ENCODE data around the gene IL15RA.

Gene IL15RA

DNA sequence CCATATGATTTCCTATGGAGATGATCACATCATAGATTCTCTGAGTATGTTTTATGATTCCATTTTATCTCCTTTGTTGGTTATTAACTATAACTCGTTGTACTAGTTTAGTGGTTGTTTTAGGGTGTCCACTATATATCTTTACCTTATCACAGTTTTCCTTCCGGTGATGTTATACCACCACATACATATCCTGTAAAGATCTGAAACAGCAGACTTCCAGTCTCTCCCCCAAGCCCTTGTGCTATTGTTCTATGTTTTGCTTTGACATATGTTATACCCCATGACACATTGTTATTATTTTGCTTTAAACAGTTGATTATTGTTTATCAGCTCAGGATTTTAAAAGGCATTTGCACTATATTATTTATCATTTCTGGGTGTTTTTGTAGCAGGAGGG is 7.3 kb downstream of the IL15RA start:
- TF ChIP-seq SPI1 (IDR thresholded peaks at IDR 0.05; ENCODE audit: borderline replicate concordance, low read depth) (no peak), GABPA (IDR thresholded peaks at IDR 0.05; ENCODE audit: low read depth) (no peak), POLR2AphosphoS5 (IDR thresholded peaks at IDR 0.05; ENCODE audit: low read depth) (no peak), REST (IDR thresholded peaks at IDR 0.05; ENCODE audit: insufficient replicate concordance, low read depth) (no peak)
- TF ChIP-seq, protein P1, sequence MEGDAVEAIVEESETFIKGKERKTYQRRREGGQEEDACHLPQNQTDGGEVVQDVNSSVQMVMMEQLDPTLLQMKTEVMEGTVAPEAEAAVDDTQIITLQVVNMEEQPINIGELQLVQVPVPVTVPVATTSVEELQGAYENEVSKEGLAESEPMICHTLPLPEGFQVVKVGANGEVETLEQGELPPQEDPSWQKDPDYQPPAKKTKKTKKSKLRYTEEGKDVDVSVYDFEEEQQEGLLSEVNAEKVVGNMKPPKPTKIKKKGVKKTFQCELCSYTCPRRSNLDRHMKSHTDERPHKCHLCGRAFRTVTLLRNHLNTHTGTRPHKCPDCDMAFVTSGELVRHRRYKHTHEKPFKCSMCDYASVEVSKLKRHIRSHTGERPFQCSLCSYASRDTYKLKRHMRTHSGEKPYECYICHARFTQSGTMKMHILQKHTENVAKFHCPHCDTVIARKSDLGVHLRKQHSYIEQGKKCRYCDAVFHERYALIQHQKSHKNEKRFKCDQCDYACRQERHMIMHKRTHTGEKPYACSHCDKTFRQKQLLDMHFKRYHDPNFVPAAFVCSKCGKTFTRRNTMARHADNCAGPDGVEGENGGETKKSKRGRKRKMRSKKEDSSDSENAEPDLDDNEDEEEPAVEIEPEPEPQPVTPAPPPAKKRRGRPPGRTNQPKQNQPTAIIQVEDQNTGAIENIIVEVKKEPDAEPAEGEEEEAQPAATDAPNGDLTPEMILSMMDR (IDR thresholded peaks at IDR 0.05; ENCODE audit: insufficient read depth, low read length) = no peak
- H3K27ac ChIP-seq (replicated peaks) = no peak overlapping the region
- no peak overlapping the region for H3K4me3 ChIP-seq (replicated peaks; ENCODE audit: insufficient read depth, low read length)
- no peak for DNase-seq (ENCODE audit: low read depth in 1 of 2, low spot score in 1 of 2)
- H3K27me3 ChIP-seq (ENCODE audit: insufficient read depth, poor library complexity, severe bottlenecking) = no peaks in the 10 kb centered on the region

DNA sequence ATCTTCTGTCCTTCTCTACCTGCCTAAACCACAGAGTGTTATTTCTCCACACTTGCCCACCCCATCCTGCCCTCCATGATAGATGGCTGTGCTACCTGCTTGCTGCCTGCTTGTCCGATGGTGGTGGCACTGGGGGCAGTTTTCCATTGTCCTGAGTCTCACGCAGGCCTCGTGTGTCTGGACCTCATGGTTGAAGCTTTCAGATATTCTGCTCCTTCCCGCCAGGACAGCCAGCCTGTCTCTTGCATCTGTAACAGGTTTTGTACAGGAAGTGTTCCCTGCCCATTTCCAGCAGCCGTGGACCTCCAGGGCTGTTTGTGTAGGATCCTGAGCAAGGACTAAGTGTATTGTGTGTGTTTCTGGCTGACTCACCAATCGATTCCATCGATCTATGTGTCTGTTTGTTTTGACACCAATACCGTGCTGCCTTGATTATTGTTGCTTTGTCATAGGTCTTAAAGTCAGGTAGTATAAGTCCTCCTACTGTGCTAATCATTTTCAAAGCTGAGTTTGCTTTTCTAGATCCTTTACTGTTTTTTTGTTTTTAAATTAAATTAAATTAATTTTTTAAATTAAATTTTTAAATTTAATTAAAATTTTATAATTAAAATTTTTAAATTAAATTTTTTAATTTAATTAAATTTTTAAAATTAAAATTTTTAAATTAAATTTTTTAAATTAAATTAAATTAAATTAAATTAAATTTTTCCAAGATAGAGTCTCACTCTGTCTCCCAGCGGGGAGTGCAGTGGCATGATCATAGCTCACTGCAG is 8.5 kb downstream of the IL15RA start:
- no peaks in the 10 kb centered on the region for H3K27me3 ChIP-seq (ENCODE audit: insufficient read depth, poor library complexity, severe bottlenecking)
- H3K4me3 ChIP-seq (replicated peaks; ENCODE audit: insufficient read depth, low read length) = no peak overlapping the region
- no peak for DNase-seq (ENCODE audit: low read depth in 1 of 2, low spot score in 1 of 2)
- TF ChIP-seq SPI1 (IDR thresholded peaks at IDR 0.05; ENCODE audit: borderline replicate concordance, low read depth) = no peak
- TF ChIP-seq, protein P1 (IDR thresholded peaks at IDR 0.05; ENCODE audit: insufficient read depth, low read length) = no peak
- H3K27ac ChIP-seq (replicated peaks) = no peak overlapping the region

- Histone ChIP-seq H3K27ac (replicated peaks) (no peak overlapping the region), H3K4me3 (replicated peaks; ENCODE audit: insufficient read depth, low read length) (no peak overlapping the region), H3K27me3 (ENCODE audit: insufficient read depth, poor library complexity, severe bottlenecking) (no peaks in the 10 kb centered on the region)
- TF ChIP-seq GABPA (IDR thresholded peaks at IDR 0.05; ENCODE audit: low read depth) = no peak
- TF ChIP-seq, protein P1 (IDR thresholded peaks at IDR 0.05; ENCODE audit: insufficient read depth, low read length) = no peak
- no peak for TF ChIP-seq REST (IDR thresholded peaks at IDR 0.05; ENCODE audit: insufficient replicate concordance, low read depth)
- TF ChIP-seq SPI1 (IDR thresholded peaks at IDR 0.05; ENCODE audit: borderline replicate concordance, low read depth) = no peak
- no peak for TF ChIP-seq POLR2AphosphoS5 (IDR thresholded peaks at IDR 0.05; ENCODE audit: low read depth)
- no peak for DNase-seq (ENCODE audit: low read depth in 1 of 2, low spot score in 1 of 2)
Observed at GRCh38 chr10:5968037-5968680, 9.2 kb downstream of the IL15RA start.
